ENCODE data around the gene AFF4. TPM values are rescaled to one million over a fixed set of nuclear protein-coding genes. Genes with fewer than 3 reads are reported as not detected.
"Not testable (repeated sequence)": the region's sequence is repeated elsewhere in the genome, so short reads cannot be mapped to it uniquely, and the experiment has no call there.

The AFF4 gene
- total RNA-seq, 1 donor from 2014 or later: 87.4 TPM

- no peaks in the 10 kb centered on the region for H3K4me1 Mint-ChIP-seq (ENCODE audit: unreplicated experiment)
- H3K4me3 Mint-ChIP-seq (ENCODE audit: unreplicated experiment): no peak overlapping the region
- H3K9me3 Mint-ChIP-seq (ENCODE audit: unreplicated experiment): no peaks in the 10 kb centered on the region
- H3K36me3 Mint-ChIP-seq (ENCODE audit: low read depth, unreplicated experiment): no peaks in the 10 kb centered on the region
- DNase-seq (ENCODE audit: low spot score): no peak
- H3K27me3 Mint-ChIP-seq (ENCODE audit: unreplicated experiment): no peaks in the 10 kb centered on the region
- H3K27ac Mint-ChIP-seq (ENCODE audit: unreplicated experiment): no peak overlapping the region
- TF ChIP-seq CTCF (IDR thresholded peaks at IDR 0.05; ENCODE audit: unreplicated experiment): no peak
Observed at GRCh38 chr5:132859889-132860437, 103.5 kb downstream of the AFF4 start.

GRCh38 chr5:132856011-132856410 is 107.4 kb downstream of the AFF4 start:
- H3K9me3 Mint-ChIP-seq (ENCODE audit: unreplicated experiment): no peaks in the 10 kb centered on the region
- peaks cover 5% of the 10 kb centered on the region for H3K4me1 Mint-ChIP-seq (ENCODE audit: unreplicated experiment)
- no peaks in the 10 kb centered on the region for H3K36me3 Mint-ChIP-seq (ENCODE audit: low read depth, unreplicated experiment)

GRCh38 chr5:132854992-132855391 is 108.4 kb downstream of the AFF4 start:
- not testable (repeated sequence) for H3K27me3 Mint-ChIP-seq (ENCODE audit: unreplicated experiment); H3K4me3 Mint-ChIP-seq (ENCODE audit: unreplicated experiment); H3K9me3 Mint-ChIP-seq (ENCODE audit: unreplicated experiment); H3K4me1 Mint-ChIP-seq (ENCODE audit: unreplicated experiment); DNase-seq (ENCODE audit: low spot score); H3K36me3 Mint-ChIP-seq (ENCODE audit: low read depth, unreplicated experiment)
- H3K27ac Mint-ChIP-seq (ENCODE audit: unreplicated experiment): peak overlapping the region; percentile 32

More at GRCh38 chr5:132856011-132856410, 107.4 kb downstream of the AFF4 start:
- Mint-ChIP-seq H3K4me3 (ENCODE audit: unreplicated experiment) (no peak overlapping the region), H3K27me3 (ENCODE audit: unreplicated experiment) (peaks cover 1% of the 10 kb centered on the region), H3K27ac (ENCODE audit: unreplicated experiment) (no peak overlapping the region)
- no peak for TF ChIP-seq CTCF (IDR thresholded peaks at IDR 0.05; ENCODE audit: unreplicated experiment)
- no peak for DNase-seq (ENCODE audit: low spot score)

- H3K27ac Mint-ChIP-seq (ENCODE audit: unreplicated experiment): peak overlapping the region; percentile 86
- TF ChIP-seq CTCF (IDR thresholded peaks at IDR 0.05; ENCODE audit: unreplicated experiment): no peak
- DNase-seq (ENCODE audit: low spot score): no peak
- H3K4me1 Mint-ChIP-seq (ENCODE audit: unreplicated experiment): peaks cover 5% of the 10 kb centered on the region
- H3K9me3 Mint-ChIP-seq (ENCODE audit: unreplicated experiment): no peaks in the 10 kb centered on the region
- no peak overlapping the region for H3K4me3 Mint-ChIP-seq (ENCODE audit: unreplicated experiment)
- no peaks in the 10 kb centered on the region for H3K36me3 Mint-ChIP-seq (ENCODE audit: low read depth, unreplicated experiment)
- H3K27me3 Mint-ChIP-seq (ENCODE audit: unreplicated experiment): peaks cover 3% of the 10 kb centered on the region
Observed at GRCh38 chr5:132854301-132854700, 109.1 kb downstream of the AFF4 start.

- Mint-ChIP-seq H3K27me3 (ENCODE audit: unreplicated experiment) (peaks cover 3% of the 10 kb centered on the region), H3K4me3 (ENCODE audit: unreplicated experiment) (no peak overlapping the region), H3K36me3 (ENCODE audit: low read depth, unreplicated experiment) (no peaks in the 10 kb centered on the region), H3K27ac (ENCODE audit: unreplicated experiment) (no peak overlapping the region), H3K4me1 (ENCODE audit: unreplicated experiment) (peaks cover 5% of the 10 kb centered on the region), H3K9me3 (ENCODE audit: unreplicated experiment) (no peaks in the 10 kb centered on the region)
- DNase-seq (ENCODE audit: low spot score): no peak
- TF ChIP-seq CTCF (IDR thresholded peaks at IDR 0.05; ENCODE audit: unreplicated experiment): no peak
Observed at GRCh38 chr5:132853790-132854189, 109.6 kb downstream of the AFF4 start.
